A549 (cell line): Measurements from ENCODE around the gene TMX3.

Experiments
- CTCF ChIP-seq: fragments of >200 bp; sonication (Bioruptor Twin); formaldehyde crosslinking; IDR thresholded peaks from 3 replicates; pipeline ENCODE4 v1.5.1; 2016
- EP300 ChIP-seq, 2 experiments: fragments of >200 bp; sonication (Bioruptor Twin); formaldehyde crosslinking; IDR thresholded peaks; 2 replicates in 1 of 2; 3 replicates in 1 of 2; pipeline ENCODE4 v1.6.1; 2016 to 2017
- MAFK ChIP-seq: fragments of 450-650 bp; IDR thresholded peaks from 2 replicates; pipeline ENCODE4 v1.6.1; 2014; ENCODE audit not compliant: partially characterized antibody
- POLR2A ChIP-seq: IDR thresholded peaks from 2 replicates; pipeline ENCODE4 v1.6.1; 2012; ENCODE audit warnings: mild to moderate bottlenecking, low read length
- RCOR1 ChIP-seq: fragments of 150-350 bp; IDR thresholded peaks from 2 replicates; pipeline ENCODE4 v1.6.1; 2014; ENCODE audit warnings: antibody characterized with exemption, low read length, low read depth
- SMC3 ChIP-seq: fragments of >200 bp; sonication (Bioruptor Twin); formaldehyde crosslinking; IDR thresholded peaks from 3 replicates; pipeline ENCODE4 v1.6.1; 2018; ENCODE audit warnings: inconsistent platforms

GRCh38 chr18:68696937-68697336, 18.0 kb downstream of the TMX3 start:
- TF ChIP-seq EP300 (IDR thresholded peaks at IDR 0.05) (no peak), SMC3 (no peak), POLR2A (no peak), CTCF (no peak), MAFK (no peak), RCOR1 (no peak)
